ENCODE results near the gene BTNL3.
"Not testable (repeated sequence)": the region's sequence is repeated elsewhere in the genome, so short reads cannot be mapped to it uniquely, and the experiment has no call there.

BTNL3 gene

GRCh38 chr5:181017448-181017847, 28.8 kb downstream of the BTNL3 start:
- not testable (repeated sequence) for H2BK5ac ChIP-seq (ENCODE audit: low read depth, low read length, poor library complexity, severe bottlenecking); H2BK12ac ChIP-seq (ENCODE audit: low read length in 2 of 2); H3K4ac ChIP-seq (ENCODE audit: low read depth in 1 of 2, low read length in 2 of 2); H2AFZ ChIP-seq (ENCODE audit: low read depth, low read length); H2BK15ac ChIP-seq (ENCODE audit: low read depth, poor library complexity, severe bottlenecking); H3K36me3 ChIP-seq (ENCODE audit: control insufficient read depth in 1 of 2, insufficient read depth in 2 of 2, low read depth in 1 of 2, low read length in 2 of 2); H3K79me1 ChIP-seq (replicated peaks; ENCODE audit: low read length, poor library complexity, severe bottlenecking); H3K23ac ChIP-seq (ENCODE audit: low read length in 2 of 2); H4K8ac ChIP-seq (ENCODE audit: low read length); H2AK5ac ChIP-seq (ENCODE audit: low read length, severe bottlenecking); H2BK120ac ChIP-seq (ENCODE audit: low read depth, low read length); H3K4me2 ChIP-seq (ENCODE audit: low read length, poor library complexity, severe bottlenecking); H3K18ac ChIP-seq (ENCODE audit: low read depth in 1 of 2, low read length in 2 of 2); H3K14ac ChIP-seq (ENCODE audit: low read length in 2 of 2); DNase-seq; H3K9ac ChIP-seq (ENCODE audit: low read length); H3K27me3 ChIP-seq (ENCODE audit: control insufficient read depth in 1 of 2, insufficient read depth in 1 of 2, low read length in 2 of 2); H3K27ac ChIP-seq (ENCODE audit: low read length, poor library complexity, severe bottlenecking); H3K4me1 ChIP-seq (ENCODE audit: control insufficient read depth, insufficient read depth, low read depth, low read length); H4K91ac ChIP-seq (ENCODE audit: low read length); H3K4me3 ChIP-seq (ENCODE audit: insufficient read depth in 1 of 2, low read depth in 1 of 2, low read length in 2 of 2)
- 76% methylated on average over 2 of the region's 3 CpGs for WGBS
- peaks cover 21% of the 10 kb centered on the region for H3K9me3 ChIP-seq (ENCODE audit: control insufficient read depth, low read length)

DNA sequence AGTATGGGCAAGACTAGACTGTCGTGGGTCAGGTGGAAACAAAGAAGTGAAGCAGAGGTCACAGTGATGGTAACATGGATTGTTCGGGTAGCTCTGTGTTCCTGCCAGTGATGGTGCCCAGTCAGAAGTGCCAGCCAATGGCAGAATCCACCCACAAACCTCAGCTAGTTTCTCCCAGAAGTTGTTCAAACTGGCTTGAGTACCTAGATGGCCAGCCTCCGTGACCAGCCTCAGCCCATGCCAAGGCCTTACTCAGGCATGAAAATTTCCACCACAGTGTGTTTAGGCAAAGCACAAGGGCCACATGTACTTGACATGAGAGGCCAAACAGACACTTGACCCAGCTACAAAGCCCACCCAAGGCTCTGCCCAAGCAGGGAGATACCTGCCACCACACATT, 32.0 kb downstream of the BTNL3 start:
- H3K4me1 ChIP-seq (ENCODE audit: control insufficient read depth, insufficient read depth, low read depth, low read length) = no peaks in the 10 kb centered on the region
- 68% methylated on average over 3 of the region's 3 CpGs for WGBS

GRCh38 chr5:181024245-181025064, 35.8 kb downstream of the BTNL3 start:
- no peak overlapping the region for H3K18ac ChIP-seq (ENCODE audit: low read depth in 1 of 2, low read length in 2 of 2)
- no peak for DNase-seq
- H4K91ac ChIP-seq (ENCODE audit: low read length) = no peak overlapping the region
- H3K79me1 ChIP-seq (replicated peaks; ENCODE audit: low read length, poor library complexity, severe bottlenecking) = no peaks in the 10 kb centered on the region
- H4K8ac ChIP-seq (ENCODE audit: low read length) = no peak overlapping the region
- peaks cover 32% of the 10 kb centered on the region for H3K9me3 ChIP-seq (ENCODE audit: control insufficient read depth, low read length)
- no peak overlapping the region for H2AK5ac ChIP-seq (ENCODE audit: low read length, severe bottlenecking)
- H3K4me2 ChIP-seq (ENCODE audit: low read length, poor library complexity, severe bottlenecking) = no peak overlapping the region
- H3K23ac ChIP-seq (ENCODE audit: low read length in 2 of 2) = peak overlapping the region in 1 of 2 experiments; percentile 17
- no peaks in the 10 kb centered on the region for H3K36me3 ChIP-seq (ENCODE audit: control insufficient read depth in 1 of 2, insufficient read depth in 2 of 2, low read depth in 1 of 2, low read length in 2 of 2)
- H2BK120ac ChIP-seq (ENCODE audit: low read depth, low read length) = no peak overlapping the region
- H3K4me1 ChIP-seq (ENCODE audit: control insufficient read depth, insufficient read depth, low read depth, low read length) = no peaks in the 10 kb centered on the region
- 50% methylated on average over 1 of the region's 1 CpG for WGBS
- H2BK5ac ChIP-seq (ENCODE audit: low read depth, low read length, poor library complexity, severe bottlenecking) = no peak overlapping the region
- no peak overlapping the region for H3K14ac ChIP-seq (ENCODE audit: low read length in 2 of 2)
- no peak overlapping the region for H3K27ac ChIP-seq (ENCODE audit: low read length, poor library complexity, severe bottlenecking)
- H3K4ac ChIP-seq (ENCODE audit: low read depth in 1 of 2, low read length in 2 of 2) = no peak overlapping the region
- peak overlapping the region in 1 of 2 experiments; percentile 14 for H3K4me3 ChIP-seq (ENCODE audit: insufficient read depth in 1 of 2, low read depth in 1 of 2, low read length in 2 of 2)
- H2AFZ ChIP-seq (ENCODE audit: low read depth, low read length) = no peak overlapping the region
- H3K9ac ChIP-seq (ENCODE audit: low read length) = no peak overlapping the region
- H3K27me3 ChIP-seq (ENCODE audit: control insufficient read depth in 1 of 2, insufficient read depth in 1 of 2, low read length in 2 of 2) = no peaks in the 10 kb centered on the region
- H2BK12ac ChIP-seq (ENCODE audit: low read length in 2 of 2) = no peak overlapping the region
- no peak overlapping the region for H2BK15ac ChIP-seq (ENCODE audit: low read depth, poor library complexity, severe bottlenecking)

More for the DNA sequence above, 32.0 kb downstream of the BTNL3 start:
- H3K36me3 ChIP-seq (ENCODE audit: control insufficient read depth in 1 of 2, insufficient read depth in 2 of 2, low read depth in 1 of 2, low read length in 2 of 2) = no peaks in the 10 kb centered on the region
- no peak overlapping the region for H3K14ac ChIP-seq (ENCODE audit: low read length in 2 of 2)
- H2BK120ac ChIP-seq (ENCODE audit: low read depth, low read length) = no peak overlapping the region
- H3K23ac ChIP-seq (ENCODE audit: low read length in 2 of 2) = no peak overlapping the region
- no peak overlapping the region for H3K18ac ChIP-seq (ENCODE audit: low read depth in 1 of 2, low read length in 2 of 2)
- H2BK5ac ChIP-seq (ENCODE audit: low read depth, low read length, poor library complexity, severe bottlenecking) = no peak overlapping the region
- H3K4me3 ChIP-seq (ENCODE audit: insufficient read depth in 1 of 2, low read depth in 1 of 2, low read length in 2 of 2) = no peak overlapping the region
- no peak overlapping the region for H2AFZ ChIP-seq (ENCODE audit: low read depth, low read length)
- H3K9ac ChIP-seq (ENCODE audit: low read length) = no peak overlapping the region
- no peak overlapping the region for H4K8ac ChIP-seq (ENCODE audit: low read length)
- no peak overlapping the region for H4K91ac ChIP-seq (ENCODE audit: low read length)
- H2AK5ac ChIP-seq (ENCODE audit: low read length, severe bottlenecking) = no peak overlapping the region
- no peaks in the 10 kb centered on the region for H3K27me3 ChIP-seq (ENCODE audit: control insufficient read depth in 1 of 2, insufficient read depth in 1 of 2, low read length in 2 of 2)
- no peak overlapping the region for H3K4me2 ChIP-seq (ENCODE audit: low read length, poor library complexity, severe bottlenecking)
- no peak overlapping the region for H3K4ac ChIP-seq (ENCODE audit: low read depth in 1 of 2, low read length in 2 of 2)
- no peaks in the 10 kb centered on the region for H3K79me1 ChIP-seq (replicated peaks; ENCODE audit: low read length, poor library complexity, severe bottlenecking)
- H2BK12ac ChIP-seq (ENCODE audit: low read length in 2 of 2) = no peak overlapping the region
- H3K27ac ChIP-seq (ENCODE audit: low read length, poor library complexity, severe bottlenecking) = no peak overlapping the region
- DNase-seq = no peak
- no peak overlapping the region for H2BK15ac ChIP-seq (ENCODE audit: low read depth, poor library complexity, severe bottlenecking)
- H3K9me3 ChIP-seq (ENCODE audit: control insufficient read depth, low read length) = peaks cover 35% of the 10 kb centered on the region

- Histone ChIP-seq H3K23ac (ENCODE audit: low read length in 2 of 2) (no peak overlapping the region), H2BK5ac (ENCODE audit: low read depth, low read length, poor library complexity, severe bottlenecking) (no peak overlapping the region), H3K18ac (ENCODE audit: low read depth in 1 of 2, low read length in 2 of 2) (no peak overlapping the region), H3K4me2 (ENCODE audit: low read length, poor library complexity, severe bottlenecking) (no peak overlapping the region), H3K14ac (ENCODE audit: low read length in 2 of 2) (no peak overlapping the region), H4K91ac (ENCODE audit: low read length) (no peak overlapping the region), H3K4me3 (ENCODE audit: insufficient read depth in 1 of 2, low read depth in 1 of 2, low read length in 2 of 2) (no peak overlapping the region), H2BK12ac (ENCODE audit: low read length in 2 of 2) (no peak overlapping the region), H4K8ac (ENCODE audit: low read length) (no peak overlapping the region), H3K36me3 (ENCODE audit: control insufficient read depth in 1 of 2, insufficient read depth in 2 of 2, low read depth in 1 of 2, low read length in 2 of 2) (no peaks in the 10 kb centered on the region), H3K4ac (ENCODE audit: low read depth in 1 of 2, low read length in 2 of 2) (no peak overlapping the region), H3K27ac (ENCODE audit: low read length, poor library complexity, severe bottlenecking) (no peak overlapping the region), H3K4me1 (ENCODE audit: control insufficient read depth, insufficient read depth, low read depth, low read length) (no peaks in the 10 kb centered on the region), H2AK5ac (ENCODE audit: low read length, severe bottlenecking) (no peak overlapping the region), H2AFZ (ENCODE audit: low read depth, low read length) (no peak overlapping the region), H3K9me3 (ENCODE audit: control insufficient read depth, low read length) (peaks cover 13% of the 10 kb centered on the region), H3K79me1 (replicated peaks; ENCODE audit: low read length, poor library complexity, severe bottlenecking) (no peaks in the 10 kb centered on the region), H2BK15ac (ENCODE audit: low read depth, poor library complexity, severe bottlenecking) (no peak overlapping the region), H2BK120ac (ENCODE audit: low read depth, low read length) (no peak overlapping the region), H3K27me3 (ENCODE audit: control insufficient read depth in 1 of 2, insufficient read depth in 1 of 2, low read length in 2 of 2) (no peaks in the 10 kb centered on the region), H3K9ac (ENCODE audit: low read length) (no peak overlapping the region)
- 62% methylated on average over 10 of the region's 11 CpGs for WGBS
- no peak for DNase-seq
These were observed 38.9 kb downstream of the BTNL3 start for GRCh38 chr5:181027452-181028031.
